Calu3 (cell line): ENCODE results near the gene CDK13. TPM values are rescaled to one million over a fixed set of nuclear protein-coding genes. Genes with fewer than 3 reads are reported as not detected.
"Not testable (repeated sequence)": the region's sequence is repeated elsewhere in the genome, so short reads cannot be mapped to it uniquely, and the experiment has no call there.

Experiments used
- BruUV-seq: library from RNA; stranded (reverse); fragments of 400-500 nt; replicated peaks from 2 replicates; lab custom pipeline; 2021; lab: Mats Ljungman, UMichigan
- CTCF ChIA-PET: fragments of 300-600 bp; sonication (Branson Sonifier 250); formaldehyde crosslinking; loops from one replicate; lab custom pipeline; 2022; ENCODE audit warnings: antibody characterized with exemption; lab: Charles Lee
- DNase-seq: peaks from one replicate; pipeline ENCODE4 v3.0.0; 2022
- H3K27ac Mint-ChIP-seq: one replicate; pipeline ENCODE4 v1.8.0; 2022; ENCODE audit warnings: mixed read lengths; ENCODE audit not compliant: unreplicated experiment
- H3K27me3 Mint-ChIP-seq: one replicate; pipeline ENCODE4 v1.8.0; 2022; ENCODE audit warnings: mixed read lengths; ENCODE audit not compliant: unreplicated experiment
- H3K36me3 Mint-ChIP-seq: one replicate; pipeline ENCODE4 v1.8.0; 2022; ENCODE audit warnings: mild to moderate bottlenecking, moderate library complexity, mixed read lengths; ENCODE audit not compliant: insufficient read depth, unreplicated experiment
- H3K4me1 Mint-ChIP-seq: one replicate; pipeline ENCODE4 v1.8.0; 2022; ENCODE audit warnings: mild to moderate bottlenecking, low read depth, mixed read lengths; ENCODE audit not compliant: unreplicated experiment
- H3K4me3 Mint-ChIP-seq: one replicate; pipeline ENCODE4 v1.8.0; 2022; ENCODE audit warnings: mild to moderate bottlenecking, low read depth, moderate library complexity, mixed read lengths; ENCODE audit not compliant: unreplicated experiment
- H3K9me3 Mint-ChIP-seq: one replicate; pipeline ENCODE4 v1.8.0; 2022; ENCODE audit warnings: low read depth, mixed read lengths; ENCODE audit not compliant: unreplicated experiment
- CTCF ChIP-seq: fragments of 200-600 bp; IDR thresholded peaks from one replicate; pipeline ENCODE4 v1.8.0; 2022; ENCODE audit warnings: antibody characterized with exemption; ENCODE audit not compliant: unreplicated experiment
- intact Hi-C: fragments of 100-400 bp; cut with micrococcal nuclease; formaldehyde crosslinking; loops from one replicate; pipeline ENCODE4 v1.10.0; 2022; ENCODE audit not compliant: unreplicated experiment
- total RNA-seq: library from RNA; stranded (reverse); gene quantifications from 2 replicates; pipeline ENCODE4 v1.2.3, GENCODE V29; 2022

Gene CDK13
- total RNA-seq, 1 experiment from 2014 or later: 86.7 TPM

GRCh38 chr7:40134428-40135316 is 184.6 kb downstream of the CDK13 start, which contains the start of the genes MPLKIP and SUGCT:
Gene MPLKIP, minus strand, starts transcription at chr7:40134622. Its CDS starts 55 bp downstream, at chr7:40134567.
Gene SUGCT, plus strand, starts transcription at chr7:40135005.
- TF ChIP-seq CTCF: peak; percentile 98
- H3K4me3 Mint-ChIP-seq: peak within 1 kb of the TSS; percentile 96
- intact Hi-C loops: loop anchor here (10.0 kb wide), 1 partner anchor 240 kb away; no protein-coding TSS in a partner anchor
- H3K9me3 Mint-ChIP-seq: no peaks in the 10 kb centered on the region
- peak; percentile 90 for DNase-seq
- peaks cover 38% of the 10 kb centered on the region for H3K36me3 Mint-ChIP-seq
- no TSS peak for BruUV-seq
- H3K27ac Mint-ChIP-seq: peak within 1 kb of the TSS; percentile 95
- CTCF ChIA-PET: interaction anchor here (0.5 to 1.3 kb wide), 4 partner anchors 13 to 546 kb away, joined by 3 to 4 read pairs (median 3); no protein-coding TSS in a partner anchor
- H3K4me1 Mint-ChIP-seq: peaks cover 24% of the 10 kb centered on the region
- no peaks in the 10 kb centered on the region for H3K27me3 Mint-ChIP-seq

- peaks cover 36% of the 10 kb centered on the region for H3K36me3 Mint-ChIP-seq
- peak overlapping the region; percentile 96 for H3K4me3 Mint-ChIP-seq
- CTCF ChIA-PET: interaction anchor here (0.5 to 1.3 kb wide), 5 partner anchors 13 to 546 kb away, joined by 3 to 4 read pairs (median 3); no protein-coding TSS in a partner anchor
- H3K4me1 Mint-ChIP-seq: peaks cover 24% of the 10 kb centered on the region
- intact Hi-C loops: loop anchor here (10.0 kb wide), 1 partner anchor 240 kb away; no protein-coding TSS in a partner anchor
- H3K27me3 Mint-ChIP-seq: no peaks in the 10 kb centered on the region
- DNase-seq: no peak
- H3K27ac Mint-ChIP-seq: no peak overlapping the region
- no peak for TF ChIP-seq CTCF
- H3K9me3 Mint-ChIP-seq: no peaks in the 10 kb centered on the region
- BruUV-seq: no TSS peak
These were observed 185.2 kb downstream of the CDK13 start for GRCh38 chr7:40135317-40135610.

- Mint-ChIP-seq H3K4me1 (peaks cover 16% of the 10 kb centered on the region), H3K9me3 (peaks cover 3% of the 10 kb centered on the region), H3K4me3 (no peak overlapping the region), H3K27me3 (no peaks in the 10 kb centered on the region), H3K27ac (no peak overlapping the region), H3K36me3 (peaks cover 23% of the 10 kb centered on the region)
- TF ChIP-seq CTCF: no peak
- CTCF ChIA-PET: no interaction called here
- DNase-seq: no peak
- BruUV-seq: no TSS peak
- intact Hi-C loops: loop anchor here (10.0 kb wide), 1 partner anchor 243 kb away; no protein-coding TSS in a partner anchor
These were observed 187.5 kb downstream of the CDK13 start for GRCh38 chr7:40137563-40137962.

- CTCF ChIA-PET: interaction anchor here (0.6 kb wide), 1 partner anchor 366 kb away, joined by 3 read pairs; no protein-coding TSS in a partner anchor
- no peak overlapping the region for H3K4me3 Mint-ChIP-seq
- intact Hi-C loops: loop anchor here (10.0 kb wide), 1 partner anchor 244 kb away; no protein-coding TSS in a partner anchor
These were observed 188.9 kb downstream of the CDK13 start for GRCh38 chr7:40138973-40139372.

GRCh38 chr7:40139891-40140290 is 189.8 kb downstream of the CDK13 start:
- H3K4me1 Mint-ChIP-seq, H3K27ac Mint-ChIP-seq, H3K27me3 Mint-ChIP-seq, CTCF ChIA-PET, H3K9me3 Mint-ChIP-seq, H3K4me3 Mint-ChIP-seq, BruUV-seq, H3K36me3 Mint-ChIP-seq, DNase-seq: not testable (repeated sequence)
- intact Hi-C loops: loop anchor here (10.0 kb wide), 1 partner anchor 245 kb away; no protein-coding TSS in a partner anchor

More at GRCh38 chr7:40138973-40139372, 188.9 kb downstream of the CDK13 start:
- no TSS peak for BruUV-seq
- Mint-ChIP-seq H3K9me3 (peaks cover 3% of the 10 kb centered on the region), H3K4me1 (peaks cover 8% of the 10 kb centered on the region), H3K36me3 (peaks cover 16% of the 10 kb centered on the region), H3K27me3 (no peaks in the 10 kb centered on the region), H3K27ac (no peak overlapping the region)
- TF ChIP-seq CTCF: no peak
- DNase-seq: no peak

GRCh38 chr7:40141916-40142315 is 191.9 kb downstream of the CDK13 start:
- BruUV-seq, H3K4me1 Mint-ChIP-seq, H3K36me3 Mint-ChIP-seq, H3K27ac Mint-ChIP-seq, intact Hi-C loops, H3K27me3 Mint-ChIP-seq, CTCF ChIA-PET, H3K4me3 Mint-ChIP-seq, H3K9me3 Mint-ChIP-seq: not testable (repeated sequence)
- DNase-seq: peak; percentile 22
